ENCODE results near the gene GYPB.
"Not testable (repeated sequence)": the region's sequence is repeated elsewhere in the genome, so short reads cannot be mapped to it uniquely, and the experiment has no call there.

- not testable (repeated sequence) for TF ChIP-seq USF2 (IDR thresholded peaks at IDR 0.05; ENCODE audit: low read length); SAP30 (IDR thresholded peaks at IDR 0.05; ENCODE audit: insufficient read depth, insufficient replicate concordance, low read length); EP300 (IDR thresholded peaks at IDR 0.05; ENCODE audit: borderline replicate concordance in 1 of 2, low read depth in 2 of 2, low read length in 2 of 2); CTCF (IDR thresholded peaks at IDR 0.05; ENCODE audit: control extremely low read depth in 1 of 3, insufficient read depth in 1 of 3, low read depth in 1 of 3, low read length in 3 of 3); POLR2A (IDR thresholded peaks at IDR 0.05; ENCODE audit: control extremely low read depth in 1 of 2, low read depth in 2 of 2, low read length in 2 of 2); CEBPB (IDR thresholded peaks at IDR 0.05; ENCODE audit: low read depth, low read length); EZH2 (IDR thresholded peaks at IDR 0.05; ENCODE audit: low read depth, low read length, severe bottlenecking); YY1 (IDR thresholded peaks at IDR 0.05; ENCODE audit: low read depth, low read length)
Observed at GRCh38 chr4:144030708-144031107, 11.5 kb upstream of the GYPB start.

Data from H1 (cell line).